ENCODE results near the gene CHST3.

The CHST3 gene

GRCh38 chr10:71971769-71972555, 7.8 kb downstream of the CHST3 start:
- no peaks in the 10 kb centered on the region for H3K79me2 ChIP-seq (ENCODE audit: insufficient read depth, low read depth)
- H3K9ac ChIP-seq: no peak overlapping the region
- no peaks in the 10 kb centered on the region for H3K4me1 ChIP-seq (ENCODE audit: low read depth, poor library complexity, severe bottlenecking)
- no peak overlapping the region for H2AFZ ChIP-seq (ENCODE audit: low read depth)
- H3K27ac ChIP-seq: no peak overlapping the region
- no peak overlapping the region for H3K4me3 ChIP-seq (IDR thresholded peaks at IDR 0.05; ENCODE audit: insufficient read depth, low read depth, low read length)
- H3K36me3 ChIP-seq (ENCODE audit: insufficient read depth): no peaks in the 10 kb centered on the region
- no peak overlapping the region for H3K4me2 ChIP-seq
- H3K27me3 ChIP-seq (ENCODE audit: insufficient read depth, low read depth): no peaks in the 10 kb centered on the region; the same call in 1 of the 2 replicates
- no peaks in the 10 kb centered on the region for H4K20me1 ChIP-seq (ENCODE audit: insufficient read depth)
- no peak for TF ChIP-seq CTCF (conservative IDR thresholded peaks at IDR 0.05; ENCODE audit: low read depth, low read length)

GRCh38 chr10:71972746-71973695, 8.8 kb downstream of the CHST3 start:
- H3K79me2 ChIP-seq (ENCODE audit: insufficient read depth, low read depth): no peaks in the 10 kb centered on the region
- no peaks in the 10 kb centered on the region for H3K4me1 ChIP-seq (ENCODE audit: low read depth, poor library complexity, severe bottlenecking)
- no peak overlapping the region for H3K4me2 ChIP-seq
- H3K9ac ChIP-seq: no peak overlapping the region
- H3K27ac ChIP-seq: no peak overlapping the region
- no peaks in the 10 kb centered on the region; the same call in 1 of the 2 replicates for H3K27me3 ChIP-seq (ENCODE audit: insufficient read depth, low read depth)
- H3K4me3 ChIP-seq (IDR thresholded peaks at IDR 0.05; ENCODE audit: insufficient read depth, low read depth, low read length): no peak overlapping the region
- no peak for TF ChIP-seq CTCF (conservative IDR thresholded peaks at IDR 0.05; ENCODE audit: low read depth, low read length)
- no peak overlapping the region for H2AFZ ChIP-seq (ENCODE audit: low read depth)
- H3K36me3 ChIP-seq (ENCODE audit: insufficient read depth): no peaks in the 10 kb centered on the region
- H4K20me1 ChIP-seq (ENCODE audit: insufficient read depth): no peaks in the 10 kb centered on the region

GRCh38 chr10:71973777-71974488, 9.7 kb downstream of the CHST3 start:
- H3K9ac ChIP-seq: no peak overlapping the region
- H3K4me3 ChIP-seq (IDR thresholded peaks at IDR 0.05; ENCODE audit: insufficient read depth, low read depth, low read length): no peak overlapping the region
- no peak overlapping the region for H3K27ac ChIP-seq
- no peak for TF ChIP-seq CTCF (conservative IDR thresholded peaks at IDR 0.05; ENCODE audit: low read depth, low read length)
- no peaks in the 10 kb centered on the region for H3K4me1 ChIP-seq (ENCODE audit: low read depth, poor library complexity, severe bottlenecking)
- no peaks in the 10 kb centered on the region; the same call in 1 of the 2 replicates for H3K27me3 ChIP-seq (ENCODE audit: insufficient read depth, low read depth)
- H3K4me2 ChIP-seq: no peak overlapping the region
- H4K20me1 ChIP-seq (ENCODE audit: insufficient read depth): no peaks in the 10 kb centered on the region
- H3K36me3 ChIP-seq (ENCODE audit: insufficient read depth): no peaks in the 10 kb centered on the region
- no peaks in the 10 kb centered on the region for H3K79me2 ChIP-seq (ENCODE audit: insufficient read depth, low read depth)
- no peak overlapping the region for H2AFZ ChIP-seq (ENCODE audit: low read depth)

GRCh38 chr10:71974489-71975021, 10.4 kb downstream of the CHST3 start:
- Histone ChIP-seq H3K4me2 (no peak overlapping the region), H2AFZ (ENCODE audit: low read depth) (no peak overlapping the region), H3K4me3 (IDR thresholded peaks at IDR 0.05; ENCODE audit: insufficient read depth, low read depth, low read length) (no peak overlapping the region), H4K20me1 (ENCODE audit: insufficient read depth) (no peaks in the 10 kb centered on the region), H3K27ac (no peak overlapping the region), H3K4me1 (ENCODE audit: low read depth, poor library complexity, severe bottlenecking) (no peaks in the 10 kb centered on the region), H3K27me3 (ENCODE audit: insufficient read depth, low read depth) (no peaks in the 10 kb centered on the region; the same call in 1 of the 2 replicates), H3K36me3 (ENCODE audit: insufficient read depth) (no peaks in the 10 kb centered on the region), H3K9ac (no peak overlapping the region), H3K79me2 (ENCODE audit: insufficient read depth, low read depth) (no peaks in the 10 kb centered on the region)
- no peak for TF ChIP-seq CTCF (conservative IDR thresholded peaks at IDR 0.05; ENCODE audit: low read depth, low read length)
